ENCODE measurements around the gene TP53BP1. TPM values are rescaled to one million over a fixed set of nuclear protein-coding genes. Genes with fewer than 3 reads are reported as not detected.

The TP53BP1 gene
- total and polyA plus RNA-seq, 11 donors, result 7.4 to 34.4 (median 27.4) TPM

GRCh38 chr15:43463998-43464397 is 29.0 kb downstream of the TP53BP1 start:
- peaks cover 0 to 10% (median 0%) of the 10 kb centered on the region in 12 donors for H3K4me1 ChIP-seq
- peaks cover 0 to 97% (median 46%) of the 10 kb centered on the region in 9 donors for H3K36me3 ChIP-seq
- DNase-seq (no peak), ATAC-seq (no peak)
- H3K27me3 ChIP-seq, result no peaks in the 10 kb centered on the region
- no peak overlapping the region for H3K4me3 ChIP-seq
- TF ChIP-seq POLR2A (IDR thresholded peaks at IDR 0.05) (no peak), CTCF (IDR thresholded peaks at IDR 0.05) (no peak)
- no peaks in the 10 kb centered on the region for H3K9me3 ChIP-seq
- 96 to 100% (median 96%) methylated on average over 1 of the region's 1 CpG for WGBS, 4 donors
- intact Hi-C loops (cut with DNase I), result no loop called here
- H3K27ac ChIP-seq, result no peak overlapping the region

- Histone ChIP-seq H3K27ac (no peak overlapping the region), H3K9me3 (no peaks in the 10 kb centered on the region), H3K4me3 (no peak overlapping the region), H3K4me1 (peaks cover 0 to 10% (median 0%) of the 10 kb centered on the region in 12 donors), H3K27me3 (no peaks in the 10 kb centered on the region), H3K36me3 (peaks cover 0 to 97% (median 47%) of the 10 kb centered on the region in 9 donors)
- intact Hi-C loops (cut with DNase I), result no loop called here
- 30 to 80% (median 48%) methylated on average over 1 of the region's 1 CpG for WGBS, 4 donors
- TF ChIP-seq CTCF (IDR thresholded peaks at IDR 0.05) (no peak), POLR2A (IDR thresholded peaks at IDR 0.05) (no peak)
- DNase-seq, result no peak
- ATAC-seq, result peak in 2 of 4 donors; percentile 55 to 63
These were observed 29.4 kb downstream of the TP53BP1 start for GRCh38 chr15:43463507-43463906.

GRCh38 chr15:43449981-43450380 is 43.0 kb downstream of the TP53BP1 start:
- TF ChIP-seq CTCF (IDR thresholded peaks at IDR 0.05) (no peak), POLR2A (IDR thresholded peaks at IDR 0.05) (no peak)
- ATAC-seq (no peak), DNase-seq (no peak)
- no peak overlapping the region for H3K27ac ChIP-seq
- intact Hi-C loops (cut with DNase I), result loop anchor here in 1 of 10 donors (10.0 kb wide), 1 partner anchor 65 kb away; the partner anchor contains the start of gene MAP1A
- H3K9me3 ChIP-seq, result no peaks in the 10 kb centered on the region
- peaks cover 0 to 55% (median 40%) of the 10 kb centered on the region in 9 donors for H3K36me3 ChIP-seq
- H3K27me3 ChIP-seq, result no peaks in the 10 kb centered on the region
- WGBS, 4 donors, result 90 to 96% (median 95%) methylated on average over 1 of the region's 1 CpG
- no peak overlapping the region for H3K4me3 ChIP-seq
- no peaks in the 10 kb centered on the region for H3K4me1 ChIP-seq

- TF ChIP-seq POLR2A (IDR thresholded peaks at IDR 0.05), result no peak
- no peak for TF ChIP-seq CTCF (IDR thresholded peaks at IDR 0.05)
- peaks cover 0 to 57% (median 33%) of the 10 kb centered on the region in 9 donors for H3K36me3 ChIP-seq
- 86 to 90% (median 88%) methylated on average over 2 of the region's 2 CpGs for WGBS, 4 donors
- DNase-seq (no peak), ATAC-seq (no peak)
- no peaks in the 10 kb centered on the region for H3K27me3 ChIP-seq
- peaks cover 0 to 5% (median 4%) of the 10 kb centered on the region in 12 donors for H3K4me1 ChIP-seq
- intact Hi-C loops (cut with DNase I), result loop anchor here in 1 of 10 donors (10.0 kb wide), 1 partner anchor 68 kb away; the partner anchor contains the start of gene MAP1A
- H3K27ac ChIP-seq, result no peak overlapping the region
- no peak overlapping the region for H3K4me3 ChIP-seq
- no peaks in the 10 kb centered on the region for H3K9me3 ChIP-seq
These were observed 46.6 kb downstream of the TP53BP1 start for GRCh38 chr15:43446344-43446743.

Measured in heart left ventricle (tissue), 16 donors.